Fibroblast of pulmonary artery (primary cell): ENCODE data around the gene PARD6A.
A peak's percentile ranks its signal among the peaks of the same experiment; 100 is the strongest.

Source experiments
- DNase-seq: peaks from one replicate; pipeline ENCODE4 v3.0.0-alpha.2; 2010; ENCODE audit warnings: low read depth
- H3K4me3 ChIP-seq: replicated peaks from 2 replicates; pipeline ENCODE4 v1.5.1; 2011; ENCODE audit warnings: low read depth, mild to moderate bottlenecking, control low read depth, low read length, moderate library complexity
- TF ChIP-seq, protein P1 (sequence below): IDR thresholded peaks from 2 replicates; pipeline ENCODE4 v1.5.1; 2011; ENCODE audit warnings: mild to moderate bottlenecking, control low read depth, low read length, inconsistent platforms; ENCODE audit errors: missing control alignments

PARD6A gene

GRCh38 chr16:67657751-67658518 is 2.8 kb upstream of the PARD6A start:
- no peak for DNase-seq
- H3K4me3 ChIP-seq: no peak overlapping the region
- TF ChIP-seq, protein P1, sequence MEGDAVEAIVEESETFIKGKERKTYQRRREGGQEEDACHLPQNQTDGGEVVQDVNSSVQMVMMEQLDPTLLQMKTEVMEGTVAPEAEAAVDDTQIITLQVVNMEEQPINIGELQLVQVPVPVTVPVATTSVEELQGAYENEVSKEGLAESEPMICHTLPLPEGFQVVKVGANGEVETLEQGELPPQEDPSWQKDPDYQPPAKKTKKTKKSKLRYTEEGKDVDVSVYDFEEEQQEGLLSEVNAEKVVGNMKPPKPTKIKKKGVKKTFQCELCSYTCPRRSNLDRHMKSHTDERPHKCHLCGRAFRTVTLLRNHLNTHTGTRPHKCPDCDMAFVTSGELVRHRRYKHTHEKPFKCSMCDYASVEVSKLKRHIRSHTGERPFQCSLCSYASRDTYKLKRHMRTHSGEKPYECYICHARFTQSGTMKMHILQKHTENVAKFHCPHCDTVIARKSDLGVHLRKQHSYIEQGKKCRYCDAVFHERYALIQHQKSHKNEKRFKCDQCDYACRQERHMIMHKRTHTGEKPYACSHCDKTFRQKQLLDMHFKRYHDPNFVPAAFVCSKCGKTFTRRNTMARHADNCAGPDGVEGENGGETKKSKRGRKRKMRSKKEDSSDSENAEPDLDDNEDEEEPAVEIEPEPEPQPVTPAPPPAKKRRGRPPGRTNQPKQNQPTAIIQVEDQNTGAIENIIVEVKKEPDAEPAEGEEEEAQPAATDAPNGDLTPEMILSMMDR: no peak

GRCh38 chr16:67658849-67659674 is 1.7 kb upstream of the PARD6A start:
- TF ChIP-seq, protein P1: no peak
- H3K4me3 ChIP-seq: peak overlapping the region; percentile 92
- DNase-seq: no peak

DNA sequence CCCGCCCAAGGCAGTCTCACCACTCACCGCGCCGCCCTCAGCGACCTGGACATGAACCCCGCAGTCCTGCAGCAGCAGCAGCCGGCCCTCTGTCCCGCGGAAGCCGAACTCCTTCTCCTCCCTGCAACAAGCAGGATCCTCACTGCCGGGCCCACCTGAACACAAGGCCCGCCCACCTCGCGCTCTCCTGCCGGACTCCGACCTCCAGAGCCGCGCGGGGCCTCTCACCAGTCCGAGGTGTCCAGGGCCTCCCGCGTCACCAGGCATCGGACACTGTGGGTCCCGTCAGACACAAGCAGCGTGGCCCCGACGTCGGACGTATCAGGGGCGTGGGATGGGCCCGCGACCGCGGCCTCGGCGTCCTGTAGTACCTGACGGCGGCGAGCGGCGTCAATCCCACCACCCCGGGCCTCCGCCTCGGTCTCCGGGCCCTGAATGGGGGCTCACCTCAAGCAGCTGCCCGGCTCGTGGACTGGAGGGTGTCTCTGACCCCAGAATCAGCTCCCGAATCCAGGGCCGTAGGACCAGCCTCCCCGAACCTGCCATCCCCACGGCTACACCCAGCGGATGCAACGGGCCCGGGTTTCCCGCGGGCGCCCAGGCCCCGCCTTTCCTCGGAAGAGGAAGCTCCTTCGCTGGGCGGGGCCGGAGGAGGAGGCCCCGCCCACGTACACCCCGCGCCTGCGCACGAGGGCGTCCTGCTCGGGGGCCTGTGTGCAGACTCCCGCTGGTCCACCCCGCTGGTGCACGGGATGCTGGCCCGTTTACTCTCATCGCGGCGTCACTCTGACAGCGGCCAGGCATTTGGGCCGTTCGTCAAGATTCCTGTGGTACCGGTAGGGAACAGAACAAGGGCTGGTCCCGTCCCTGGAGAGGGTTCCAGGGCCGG is 841 bp upstream of the PARD6A start, which contains the start of gene ACD:
Gene ACD, minus strand, starts transcription at position 586 of the 889 bp plus-strand sequence. Its CDS starts 40 bp downstream, at position 546.
- TF ChIP-seq, protein P1: no peak
- DNase-seq: peak; percentile 88
- H3K4me3 ChIP-seq: peak within 1 kb of the TSS; percentile 92

- peak; percentile 51 for DNase-seq
- H3K4me3 ChIP-seq: peak overlapping the region; percentile 41
- TF ChIP-seq, protein P1: no peak
Measured at GRCh38 chr16:67661101-67661761, 471 bp downstream of the PARD6A start.

GRCh38 chr16:67661886-67662652 is 1.3 kb downstream of the PARD6A start:
- no peak overlapping the region for H3K4me3 ChIP-seq
- DNase-seq: no peak
- TF ChIP-seq, protein P1: no peak

GRCh38 chr16:67662653-67663010 is 1.9 kb downstream of the PARD6A start:
- no peak for DNase-seq
- TF ChIP-seq, protein P1: no peak
- H3K4me3 ChIP-seq: no peak overlapping the region
